GM19438 (cell line): ENCODE results near the gene RCAN3.
"Not testable (repeated sequence)": the region's sequence is repeated elsewhere in the genome, so short reads cannot be mapped to it uniquely, and the experiment has no call there.

ENCODE experiments used
- ATAC-seq: cut with Tn5 transposase; IDR thresholded peaks from one replicate; pipeline ENCODE4 v1.9.1; 2021; ENCODE audit warnings: low read depth; ENCODE audit not compliant: unreplicated experiment

RCAN3 gene

DNA sequence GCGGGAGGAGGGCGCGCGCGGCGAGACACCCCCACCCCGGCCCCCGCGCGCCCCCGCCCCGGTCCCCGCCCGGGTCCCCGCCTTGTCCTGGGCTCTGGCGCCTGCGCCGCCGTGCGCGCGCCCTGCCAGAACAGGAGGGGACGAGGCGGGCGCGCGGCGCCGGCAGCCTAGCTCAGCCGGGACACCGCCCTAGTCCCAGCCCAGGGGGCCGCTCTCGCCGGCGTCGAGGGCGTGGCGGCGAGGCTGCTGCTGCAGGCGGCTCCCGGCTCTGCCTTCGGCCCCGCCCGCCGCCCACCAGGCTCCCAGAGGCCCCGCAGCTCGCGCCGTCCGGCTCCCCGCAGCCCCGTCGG lies at the start of gene RCAN3:
TSS of gene RCAN3 (plus strand) at position 128 of the 350 bp plus-strand sequence. CDS start 11,537 bp downstream, outside the sequence.
- peak; percentile 66 for ATAC-seq

DNA sequence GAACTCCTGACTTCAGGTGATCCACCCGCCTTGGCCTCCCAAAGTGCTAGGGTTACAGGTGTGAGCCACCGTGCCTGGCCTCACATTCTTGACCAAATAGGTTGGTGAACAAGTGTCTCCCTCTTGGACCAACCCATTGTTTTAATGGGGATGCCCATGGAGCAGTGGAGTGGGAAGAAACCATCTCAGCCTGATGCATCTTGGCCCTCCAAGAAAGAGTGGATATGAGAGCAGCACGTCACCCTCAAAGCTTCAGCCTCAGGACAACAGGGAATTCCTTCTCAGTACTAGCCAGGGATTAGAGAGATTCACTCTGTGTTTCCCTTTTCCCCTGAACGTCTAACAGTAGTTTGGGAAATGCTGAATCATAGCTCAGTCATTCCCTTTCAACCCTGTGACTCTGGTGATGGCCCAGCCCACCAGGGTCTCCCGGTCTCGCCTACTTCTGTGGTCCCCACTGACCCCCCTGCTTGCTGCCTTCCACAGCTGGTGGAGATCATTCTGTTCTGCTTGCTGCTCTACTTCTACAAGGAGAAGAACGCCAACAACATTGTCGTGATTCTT lies 49.6 kb upstream of the RCAN3 start:
- no peak for ATAC-seq

- ATAC-seq: no peak
Observed at GRCh38 chr1:24454673-24455072, 48.0 kb upstream of the RCAN3 start.

DNA sequence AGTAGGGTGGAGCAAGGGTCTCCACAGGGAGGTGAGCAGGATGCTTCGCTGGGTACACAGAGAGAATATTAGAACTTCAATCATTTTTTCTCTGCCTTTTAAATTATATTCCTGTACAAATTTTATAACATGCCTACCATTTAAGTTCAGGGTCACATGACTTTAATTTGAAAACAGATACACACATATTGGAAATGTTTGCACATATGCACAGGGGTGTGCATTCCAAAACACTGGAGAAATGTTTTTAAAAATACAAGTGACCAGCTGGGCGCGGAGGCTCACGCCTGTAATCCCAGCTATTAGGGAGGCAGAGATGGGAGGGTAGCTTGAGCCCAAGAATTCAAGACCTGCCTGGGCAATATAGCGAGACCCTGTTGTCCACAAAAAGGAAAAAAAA lies 47.4 kb upstream of the RCAN3 start:
- no peak for ATAC-seq

GRCh38 chr1:24457866-24458265 lies 44.8 kb upstream of the RCAN3 start:
- ATAC-seq: no peak

DNA sequence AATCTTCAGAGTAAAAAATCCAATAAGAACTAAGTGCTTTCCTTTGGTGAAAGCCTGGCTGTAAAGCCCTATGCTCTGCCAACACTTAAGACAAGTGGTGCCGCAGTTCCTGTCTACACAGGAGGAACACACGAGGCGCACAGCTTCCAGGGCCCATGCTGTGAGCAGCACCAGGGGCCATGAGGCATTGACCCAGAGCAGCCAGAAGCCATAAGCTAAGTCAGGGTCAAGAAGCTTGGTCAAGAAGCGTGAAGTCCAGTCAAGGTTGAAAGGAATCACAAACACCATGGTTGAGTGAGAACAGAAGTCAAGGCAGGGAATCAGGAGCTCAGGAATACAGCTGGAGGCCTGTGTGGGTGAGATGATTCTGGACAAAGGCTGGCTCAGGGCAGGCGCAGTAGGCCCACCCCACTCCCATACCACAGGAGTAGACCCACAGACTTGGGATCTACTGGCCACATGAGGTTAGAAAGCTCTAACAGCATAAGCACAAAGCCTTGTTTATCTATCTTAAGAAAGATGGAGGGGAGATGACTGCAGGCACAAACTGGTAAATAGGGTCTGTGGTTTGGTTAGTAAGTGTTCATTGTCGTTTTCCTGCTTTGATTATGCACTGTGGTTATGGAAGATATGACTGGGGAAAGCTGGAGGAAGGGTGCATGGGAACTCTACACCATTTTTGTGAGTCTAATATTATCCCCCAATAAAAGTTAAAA lies 42.9 kb upstream of the RCAN3 start:
- no peak for ATAC-seq

- not testable (repeated sequence) for ATAC-seq
Observed at GRCh38 chr1:24462128-24462527, 40.5 kb upstream of the RCAN3 start.

DNA sequence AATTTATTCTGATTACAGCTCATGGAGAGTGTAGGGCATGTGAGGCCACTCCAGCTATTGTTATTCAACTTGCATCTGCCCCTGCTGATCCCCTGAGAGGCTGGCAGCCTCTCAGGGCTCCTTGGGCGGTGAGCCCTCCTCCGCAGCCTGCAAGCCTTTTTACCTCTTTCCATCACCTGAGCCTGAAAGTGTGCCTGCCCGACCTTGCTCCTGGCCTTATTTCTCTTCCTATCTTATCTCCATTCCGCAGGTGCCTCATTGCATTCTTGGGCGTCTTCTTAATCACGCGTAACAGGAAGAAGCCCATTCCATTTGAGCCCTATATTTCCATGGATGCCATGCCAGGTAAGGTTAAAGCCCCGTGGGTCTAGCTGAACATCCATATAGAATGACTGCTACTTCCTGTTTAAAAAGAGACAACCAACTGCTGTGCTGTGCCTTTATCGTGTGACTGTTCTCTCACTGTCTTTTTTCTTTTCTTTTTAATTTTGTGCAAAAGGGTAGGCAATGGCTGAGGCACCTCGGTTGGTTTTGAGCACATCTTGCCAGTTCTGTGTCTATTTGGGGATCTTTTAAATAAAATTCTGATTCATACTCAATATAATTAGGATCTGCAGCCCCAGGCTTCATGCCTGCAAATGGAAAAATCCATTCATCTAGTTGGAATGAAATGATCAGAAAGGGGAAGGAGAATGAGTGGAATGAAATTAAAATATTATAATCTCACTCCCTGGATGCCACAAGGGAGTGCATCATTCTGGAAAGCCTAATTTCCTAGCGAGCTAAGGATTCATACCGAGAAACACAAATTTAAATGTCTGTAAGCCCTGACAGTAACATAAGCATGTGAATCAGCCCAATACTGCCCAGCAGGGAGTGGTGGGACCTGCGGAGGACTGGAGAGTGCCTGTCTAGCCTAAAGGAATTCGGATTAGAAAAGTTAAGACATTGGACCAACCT lies 38.6 kb upstream of the RCAN3 start:
- no peak for ATAC-seq

- ATAC-seq: no peak
Observed at GRCh38 chr1:24465099-24465498, 37.5 kb upstream of the RCAN3 start.

DNA sequence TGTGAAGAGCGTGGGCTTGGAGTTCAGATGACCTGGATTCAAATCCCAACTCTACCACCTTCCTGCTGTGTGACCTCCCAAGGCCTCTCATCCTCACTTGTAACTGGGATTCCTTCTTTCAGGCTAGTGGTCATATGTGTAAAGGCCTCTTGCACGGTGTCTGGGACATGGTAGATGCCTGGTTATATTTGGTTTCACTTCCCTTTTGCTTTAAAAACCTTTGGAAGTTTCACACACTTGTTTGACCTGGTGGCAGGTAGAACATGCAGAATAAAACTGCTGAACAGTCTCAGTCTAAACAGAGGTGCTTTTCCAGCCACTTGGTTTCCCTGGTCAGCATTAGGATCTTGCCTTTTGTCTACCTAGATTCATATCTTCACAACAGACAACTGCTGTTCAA lies 37.0 kb upstream of the RCAN3 start:
- ATAC-seq: no peak

- ATAC-seq: no peak
Observed at GRCh38 chr1:24468685-24469316, 33.8 kb upstream of the RCAN3 start.

DNA sequence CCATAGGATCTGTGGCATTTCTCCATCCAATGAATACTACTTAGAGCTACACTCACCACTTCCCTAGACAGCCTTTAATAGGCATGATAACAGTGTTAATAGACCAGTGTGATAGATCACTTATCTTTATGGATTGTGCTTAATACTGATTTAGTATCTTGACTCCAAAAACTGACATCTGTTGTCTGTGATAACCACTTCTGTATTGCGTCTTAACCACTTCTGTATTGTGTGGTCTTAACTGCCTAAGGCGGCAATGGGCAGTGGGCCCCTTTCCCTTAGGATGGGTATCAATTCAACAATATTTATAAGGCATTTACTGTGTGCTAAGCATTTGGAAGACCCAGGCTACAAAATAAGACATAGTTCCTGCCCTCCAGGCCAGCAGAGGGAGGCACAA lies 32.0 kb upstream of the RCAN3 start:
- ATAC-seq: no peak

- ATAC-seq: no peak
Observed at GRCh38 chr1:24472527-24473251, 29.9 kb upstream of the RCAN3 start.

- ATAC-seq: no peak
Observed at GRCh38 chr1:24474193-24474592, 28.4 kb upstream of the RCAN3 start.

DNA sequence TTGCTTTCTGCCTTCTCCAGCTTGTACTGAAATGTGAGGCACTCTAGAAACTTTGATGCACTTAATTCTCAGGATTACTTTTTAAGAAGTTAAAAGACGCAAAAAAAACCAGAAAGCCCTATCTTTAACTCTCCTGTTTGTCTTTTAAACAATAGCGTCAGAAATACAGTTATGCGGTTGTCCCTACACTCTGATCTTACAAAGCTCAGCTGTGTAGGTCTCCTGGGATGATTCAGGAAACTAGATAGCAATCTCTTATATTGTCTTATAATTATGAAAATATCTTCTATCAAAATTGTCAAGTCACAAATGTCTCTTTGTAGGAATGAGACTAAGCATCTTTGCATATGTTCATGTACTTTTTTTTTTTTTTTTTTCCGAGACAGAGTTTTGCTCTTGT lies 26.9 kb upstream of the RCAN3 start:
- no peak for ATAC-seq

- ATAC-seq: no peak
Observed at GRCh38 chr1:24476571-24476970, 26.1 kb upstream of the RCAN3 start.

DNA sequence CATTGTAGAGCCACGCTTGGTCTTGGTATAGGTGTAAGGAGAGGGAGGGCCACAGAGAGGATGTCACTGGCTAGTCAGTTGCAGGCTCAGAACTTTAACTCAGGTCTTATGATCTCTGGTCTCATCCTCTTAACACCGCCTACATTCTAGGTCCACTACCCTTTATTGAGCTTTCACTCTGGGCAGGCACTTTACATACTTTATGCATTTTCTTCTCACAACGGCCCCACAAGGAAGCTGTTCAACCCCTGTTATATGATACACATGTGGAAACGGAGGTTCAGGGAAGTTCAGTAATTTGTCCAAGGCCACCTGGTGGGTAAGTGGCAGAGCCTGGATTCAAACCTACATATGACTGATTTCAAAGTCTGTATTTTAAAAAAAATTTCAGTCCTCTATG lies 25.3 kb upstream of the RCAN3 start:
- ATAC-seq: no peak

DNA sequence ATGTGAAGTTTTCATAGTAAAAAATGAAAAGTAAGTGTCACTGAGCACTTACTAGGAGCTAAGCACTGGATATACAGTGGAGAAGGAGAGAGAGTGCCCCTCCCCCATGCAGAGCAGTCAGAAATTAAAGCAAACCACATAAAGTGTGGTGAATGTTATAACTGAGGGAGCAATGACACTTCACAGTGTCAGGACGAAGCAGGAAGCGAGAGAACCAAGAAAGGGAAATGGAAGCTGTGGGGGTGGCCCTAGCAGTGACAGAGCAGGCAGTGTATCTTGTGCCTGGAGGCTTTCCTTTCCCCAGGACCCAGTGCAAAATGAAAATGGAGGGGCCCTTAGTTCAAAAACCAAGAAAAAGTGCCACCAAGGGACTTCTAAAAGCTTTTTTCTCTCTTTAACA lies 21.5 kb upstream of the RCAN3 start:
- ATAC-seq: peak; percentile 75

GRCh38 chr1:24481843-24482610 lies 20.6 kb upstream of the RCAN3 start:
- ATAC-seq: no peak

DNA sequence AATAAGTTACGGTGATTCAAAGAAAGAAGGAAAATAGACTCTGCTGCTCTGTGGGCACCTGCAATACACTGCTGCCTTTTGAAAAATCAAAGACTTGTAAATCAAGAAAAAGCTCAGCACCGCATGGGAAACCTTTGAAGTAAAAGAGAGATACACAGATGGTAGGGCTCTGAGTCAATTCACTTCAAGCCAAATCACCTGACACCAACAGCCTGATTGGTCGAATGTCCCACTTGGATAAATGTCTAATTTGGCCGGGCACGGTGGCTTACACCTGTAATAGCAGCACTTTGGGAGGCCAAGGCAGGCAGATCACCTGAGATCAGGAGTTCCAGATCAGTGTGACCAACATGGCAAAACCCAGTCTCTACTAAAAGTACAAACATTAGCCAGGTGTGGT lies 19.2 kb upstream of the RCAN3 start:
- ATAC-seq: no peak
